GM21515 (cell line): ENCODE results near the gene LYRM1.
"Not testable (repeated sequence)": the region's sequence is repeated elsewhere in the genome, so short reads cannot be mapped to it uniquely, and the experiment has no call there.

Source experiments
- ATAC-seq: cut with Tn5 transposase; IDR thresholded peaks from one replicate; pipeline ENCODE4 v1.9.1; 2021; ENCODE audit not compliant: unreplicated experiment

The LYRM1 gene

GRCh38 chr16:20971401-20971800 lies 70.8 kb downstream of the LYRM1 start:
- no peak for ATAC-seq

- ATAC-seq = not testable (repeated sequence)
These were observed 72.6 kb downstream of the LYRM1 start for GRCh38 chr16:20973201-20973600.
